HepG2 (cell line): ENCODE results near the gene CD34.

Experiments used
- KLF11 ChIP-seq: IDR thresholded peaks from 2 replicates; pipeline ENCODE4 v1.6.1; 2016; ENCODE audit warnings: missing compliant biosample characterization
- NPAS2 ChIP-seq: sonication (generic); formaldehyde crosslinking; IDR thresholded peaks from 2 replicates; pipeline ENCODE4 v1.8.0; 2022; ENCODE audit warnings: mild to moderate bottlenecking, missing genetic modification reagents, borderline replicate concordance
- TARDBP ChIP-seq: sonication (generic); formaldehyde crosslinking; IDR thresholded peaks from 2 replicates; pipeline ENCODE4 v1.8.0; 2022; ENCODE audit warnings: mild to moderate bottlenecking, missing genetic modification reagents
- ZNF33B ChIP-seq: sonication (generic); formaldehyde crosslinking; IDR thresholded peaks from 2 replicates; pipeline ENCODE4 v1.5.1; 2020; ENCODE audit warnings: mild to moderate bottlenecking, missing genetic modification reagents
- TF ChIP-seq, protein P1 (sequence below): IDR thresholded peaks from 2 replicates; pipeline ENCODE4 v1.6.1; 2012; ENCODE audit warnings: inconsistent platforms
- TF ChIP-seq, protein P2 (sequence below): sonication (generic); formaldehyde crosslinking; IDR thresholded peaks from 2 replicates; pipeline ENCODE4 v1.8.0; 2022; ENCODE audit warnings: missing genetic modification reagents, mild to moderate bottlenecking, borderline replicate concordance

DNA sequence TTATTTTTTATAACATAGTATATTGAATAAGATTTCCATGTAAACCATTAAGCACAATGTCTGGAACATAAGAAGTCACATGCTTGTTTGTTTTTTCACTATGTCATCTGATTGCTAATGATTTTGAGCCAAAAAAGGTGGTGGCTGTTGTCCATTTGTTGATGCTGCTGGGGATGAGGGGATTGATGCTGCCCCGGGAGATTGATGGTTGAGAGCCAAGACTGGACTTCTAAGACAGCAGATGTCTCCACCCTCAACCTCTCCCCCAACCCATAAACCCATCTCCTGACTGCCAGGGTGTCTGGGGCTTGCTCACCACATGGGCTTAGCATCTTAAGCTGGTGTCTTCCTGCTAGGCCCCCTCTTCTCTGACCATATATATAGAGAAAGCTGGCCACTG lies 35.8 kb upstream of the CD34 start:
- TF ChIP-seq, protein P1, sequence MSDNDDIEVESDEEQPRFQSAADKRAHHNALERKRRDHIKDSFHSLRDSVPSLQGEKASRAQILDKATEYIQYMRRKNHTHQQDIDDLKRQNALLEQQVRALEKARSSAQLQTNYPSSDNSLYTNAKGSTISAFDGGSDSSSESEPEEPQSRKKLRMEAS = no peak
- no peak for TF ChIP-seq NPAS2 (CRISPR knock-in tag)
- TF ChIP-seq KLF11 (CRISPR knock-in tag) = no peak
- no peak for TF ChIP-seq TARDBP
- no peak for TF ChIP-seq ZNF33B (CRISPR knock-in tag)
- TF ChIP-seq, protein P2, sequence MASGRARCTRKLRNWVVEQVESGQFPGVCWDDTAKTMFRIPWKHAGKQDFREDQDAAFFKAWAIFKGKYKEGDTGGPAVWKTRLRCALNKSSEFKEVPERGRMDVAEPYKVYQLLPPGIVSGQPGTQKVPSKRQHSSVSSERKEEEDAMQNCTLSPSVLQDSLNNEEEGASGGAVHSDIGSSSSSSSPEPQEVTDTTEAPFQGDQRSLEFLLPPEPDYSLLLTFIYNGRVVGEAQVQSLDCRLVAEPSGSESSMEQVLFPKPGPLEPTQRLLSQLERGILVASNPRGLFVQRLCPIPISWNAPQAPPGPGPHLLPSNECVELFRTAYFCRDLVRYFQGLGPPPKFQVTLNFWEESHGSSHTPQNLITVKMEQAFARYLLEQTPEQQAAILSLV (CRISPR knock-in tag) = no peak
